HG02938 (cell line): ENCODE results near the gene MGRN1.

ENCODE experiments used
- ATAC-seq: cut with Tn5 transposase; IDR thresholded peaks from one replicate; pipeline ENCODE4 v1.9.1; 2021; ENCODE audit warnings: mild to moderate bottlenecking, moderate library complexity; ENCODE audit not compliant: unreplicated experiment

MGRN1 gene

DNA sequence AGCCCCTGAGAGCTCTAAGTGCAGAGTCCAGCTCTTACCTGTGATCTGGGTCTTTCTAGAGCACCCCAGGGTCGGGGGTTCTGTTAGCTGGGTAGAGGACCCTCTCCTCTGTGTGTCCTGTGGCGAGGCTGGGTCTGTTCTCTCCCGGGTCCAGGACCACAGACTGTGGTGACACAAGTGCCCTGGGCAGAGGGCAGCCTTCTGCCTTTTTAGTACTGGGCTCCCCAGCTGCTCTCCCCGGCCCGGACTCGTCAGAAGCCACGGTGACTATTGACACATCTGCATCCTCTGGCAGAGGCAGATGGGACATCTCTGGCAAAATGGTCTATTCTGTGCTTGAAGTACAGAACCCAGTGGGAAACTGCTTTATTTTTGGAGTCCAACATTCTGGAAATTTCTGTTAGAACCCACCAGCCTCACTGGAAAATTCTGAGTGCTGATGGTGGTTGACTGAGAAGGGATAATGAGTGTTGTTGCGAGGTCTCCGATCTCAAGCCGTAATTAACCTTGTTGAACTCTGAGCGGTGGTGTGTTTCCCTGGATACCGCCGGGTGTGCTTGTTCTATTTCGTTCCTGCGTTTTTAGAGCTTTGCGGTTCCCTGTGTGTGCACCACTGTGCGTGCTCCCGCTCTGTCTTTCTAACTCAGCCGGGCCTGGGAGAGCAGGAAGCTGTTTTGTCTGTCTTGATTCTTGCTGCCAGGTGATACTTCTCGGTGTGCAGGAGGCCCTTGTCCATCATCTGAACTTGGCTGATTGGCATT, 42.8 kb downstream of the MGRN1 start:
- ATAC-seq, result no peak

DNA sequence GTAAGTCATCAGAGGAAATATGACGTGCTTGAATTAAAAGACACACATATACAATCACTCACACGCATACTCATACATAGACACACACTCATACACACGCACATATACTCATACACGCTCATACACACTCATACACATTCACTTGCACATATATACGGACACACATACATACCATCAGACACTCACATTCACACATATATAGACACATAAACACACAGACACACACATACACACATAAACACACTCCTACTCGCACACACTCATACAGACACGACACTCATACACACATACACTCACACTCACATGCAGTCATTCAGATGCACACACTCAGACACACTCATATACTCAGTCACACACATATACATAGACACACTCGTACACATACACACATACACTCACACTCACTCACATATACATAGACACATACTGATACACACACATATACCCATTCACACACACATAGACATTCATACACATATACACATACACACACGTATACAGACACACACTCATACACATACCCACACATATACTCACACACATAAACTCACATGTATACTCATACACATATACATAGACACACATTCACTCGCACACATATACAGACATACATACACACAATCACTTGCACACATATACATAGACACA, 43.8 kb downstream of the MGRN1 start:
- ATAC-seq, result no peak

DNA sequence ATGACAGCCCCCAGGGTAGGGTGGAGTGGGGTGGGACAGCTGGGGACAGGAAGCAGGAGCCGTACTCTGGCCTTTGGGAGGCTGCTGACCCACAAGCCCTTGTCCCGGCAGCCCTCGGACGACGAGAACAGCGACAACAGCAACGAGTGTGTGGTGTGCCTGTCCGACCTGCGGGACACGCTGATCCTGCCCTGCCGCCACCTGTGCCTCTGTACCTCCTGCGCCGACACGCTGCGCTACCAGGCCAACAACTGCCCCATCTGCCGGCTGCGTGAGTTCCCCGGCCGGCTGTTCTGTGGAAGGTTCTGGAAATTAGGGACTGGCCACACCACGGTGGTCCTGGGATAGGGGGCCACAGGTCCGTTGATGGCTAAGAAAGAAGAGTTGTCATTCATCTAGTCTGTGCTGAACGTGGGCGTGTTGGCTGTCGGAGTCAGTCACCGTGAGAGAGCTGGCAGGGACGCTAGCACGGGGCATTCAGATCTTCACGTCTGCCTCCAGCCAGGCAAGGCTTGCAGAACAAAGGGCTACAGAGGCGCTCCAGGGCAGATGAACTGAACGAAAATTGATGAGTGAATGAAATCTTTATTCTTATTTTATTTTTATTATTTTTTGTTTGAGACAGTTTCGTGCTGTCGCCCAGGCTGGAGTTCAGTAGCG, 48.9 kb downstream of the MGRN1 start:
- ATAC-seq, result no peak

DNA sequence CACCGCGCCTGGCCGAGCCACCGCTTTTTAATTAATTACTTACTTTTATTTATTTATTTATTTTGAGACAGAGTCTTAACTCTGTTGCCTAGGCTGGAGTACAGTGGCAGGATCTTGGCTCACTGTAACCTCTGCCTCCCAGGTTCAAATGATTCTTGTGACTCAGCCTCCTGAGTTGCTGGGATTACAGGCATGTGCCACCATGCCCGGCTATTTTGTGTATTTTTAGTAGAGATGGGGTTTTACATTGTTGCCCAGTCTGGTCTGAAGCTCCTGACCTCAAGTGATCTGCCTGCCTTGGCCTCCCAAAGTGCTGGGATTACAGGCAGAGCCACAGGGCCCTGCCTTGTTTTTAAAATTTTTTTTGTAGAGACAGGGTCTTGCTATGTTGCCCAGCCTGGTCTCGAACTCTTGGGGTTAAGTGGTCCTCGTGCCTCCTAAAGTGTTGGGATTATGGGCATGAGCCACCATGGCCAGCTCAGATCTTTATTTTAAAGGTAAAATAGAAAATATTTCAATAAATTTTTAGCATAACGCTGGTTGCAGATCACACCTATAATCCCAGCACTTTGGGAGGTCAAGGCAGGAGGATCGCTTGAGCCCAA, 50.4 kb downstream of the MGRN1 start:
- no peak for ATAC-seq

DNA sequence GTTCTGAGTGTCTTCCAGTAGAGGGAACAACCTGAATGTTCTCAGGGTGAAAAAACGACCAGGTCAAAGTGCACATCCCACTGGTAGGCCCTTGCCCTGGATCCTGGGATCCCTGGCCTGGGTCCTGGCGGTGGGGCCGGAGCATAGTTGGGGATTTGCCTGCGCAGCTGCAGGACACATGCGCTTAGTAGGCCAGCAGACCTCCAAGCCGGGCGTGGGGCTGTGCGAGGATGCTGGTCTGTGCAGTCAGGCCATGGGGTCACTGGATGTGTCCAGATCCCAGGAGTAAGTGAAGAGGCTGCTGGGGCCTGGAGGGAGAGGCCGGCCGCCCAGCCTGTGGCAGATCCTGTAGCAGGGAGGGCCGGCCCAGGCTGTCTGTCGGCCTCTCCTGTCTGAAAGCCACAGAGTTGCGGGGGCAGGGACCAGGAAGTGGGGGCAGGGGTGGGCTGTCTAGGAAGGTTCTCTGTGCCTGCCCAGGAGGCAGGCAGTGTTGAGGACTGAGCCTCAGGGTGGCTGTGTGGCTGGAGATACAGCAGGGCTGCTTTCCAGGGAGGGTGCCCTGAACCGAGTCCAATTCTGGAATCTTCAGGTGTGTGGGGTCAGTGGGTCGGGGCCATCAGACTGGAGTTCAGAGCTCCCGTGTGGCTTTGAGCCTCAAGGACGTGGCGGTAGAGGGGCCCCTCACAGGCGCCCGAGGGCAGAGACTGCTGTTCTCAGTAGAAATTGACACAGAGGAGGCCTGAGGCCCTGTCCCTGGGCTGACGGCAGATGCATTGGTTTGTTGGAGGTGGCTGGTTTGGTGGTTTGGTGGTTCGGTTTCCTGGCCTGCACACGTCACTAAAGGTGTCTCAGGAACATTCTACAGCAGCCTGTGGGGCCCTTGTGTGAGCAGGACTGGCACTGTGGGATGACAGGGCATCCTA, 51.5 kb downstream of the MGRN1 start:
- no peak for ATAC-seq

DNA sequence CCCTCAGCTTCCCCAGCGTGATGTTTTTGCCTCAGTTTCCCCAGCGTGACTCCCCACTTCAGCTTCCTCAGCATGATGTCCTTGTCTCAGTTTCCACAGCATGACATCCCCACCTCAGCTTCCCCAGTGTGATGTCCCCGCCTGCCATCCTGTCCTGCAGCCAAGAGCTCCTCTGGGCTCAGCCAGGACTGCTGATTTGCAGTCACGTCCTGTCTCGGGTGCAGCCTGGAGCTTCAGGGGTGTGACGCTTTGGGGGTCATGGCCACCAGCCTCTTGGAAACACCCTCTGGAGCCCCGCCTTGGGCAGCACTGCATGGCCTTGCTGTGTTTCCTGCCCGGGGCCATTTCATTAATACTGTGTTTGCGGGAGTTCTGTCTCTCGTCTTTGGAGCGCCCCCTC, 52.2 kb downstream of the MGRN1 start:
- ATAC-seq, result no peak

DNA sequence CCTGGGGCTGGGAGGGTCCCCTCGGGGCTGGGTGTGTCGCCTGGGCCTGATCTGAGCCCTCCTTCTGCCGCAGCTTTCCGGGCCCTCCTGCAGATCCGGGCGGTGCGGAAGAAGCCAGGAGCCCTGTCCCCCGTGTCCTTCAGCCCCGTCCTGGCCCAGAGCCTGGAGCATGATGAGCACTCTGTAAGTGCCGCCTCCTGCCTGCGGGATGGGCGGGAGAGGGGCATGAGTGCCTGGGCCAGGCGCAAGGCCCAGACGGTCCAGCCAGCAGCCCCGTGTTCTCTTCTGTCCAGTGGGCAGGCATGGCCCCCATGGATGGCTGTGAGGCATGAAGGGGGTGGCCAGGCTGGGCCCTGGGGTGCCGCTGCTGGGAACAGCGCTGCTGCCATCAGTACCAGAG, 52.8 kb downstream of the MGRN1 start:
- no peak for ATAC-seq

DNA sequence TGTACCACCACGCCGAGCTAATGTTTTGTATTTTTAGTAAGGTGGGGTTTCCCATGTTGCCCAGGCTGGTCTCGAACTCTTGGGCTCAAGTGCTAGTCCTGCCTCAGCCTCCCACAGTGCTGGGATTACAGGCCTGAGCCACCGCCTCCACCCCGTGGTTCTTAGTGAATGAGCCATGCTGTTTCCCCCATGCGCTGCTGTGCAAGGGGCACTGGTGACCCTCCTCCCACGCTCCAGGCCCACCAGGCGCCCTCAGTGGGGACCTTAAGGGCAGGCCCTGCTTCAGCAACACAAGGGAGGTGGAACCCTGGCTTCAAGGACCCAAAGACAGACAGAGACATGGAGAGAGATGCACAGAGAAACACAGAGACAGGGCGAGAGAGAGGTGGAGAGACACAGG, 53.4 kb downstream of the MGRN1 start:
- no peak for ATAC-seq

DNA sequence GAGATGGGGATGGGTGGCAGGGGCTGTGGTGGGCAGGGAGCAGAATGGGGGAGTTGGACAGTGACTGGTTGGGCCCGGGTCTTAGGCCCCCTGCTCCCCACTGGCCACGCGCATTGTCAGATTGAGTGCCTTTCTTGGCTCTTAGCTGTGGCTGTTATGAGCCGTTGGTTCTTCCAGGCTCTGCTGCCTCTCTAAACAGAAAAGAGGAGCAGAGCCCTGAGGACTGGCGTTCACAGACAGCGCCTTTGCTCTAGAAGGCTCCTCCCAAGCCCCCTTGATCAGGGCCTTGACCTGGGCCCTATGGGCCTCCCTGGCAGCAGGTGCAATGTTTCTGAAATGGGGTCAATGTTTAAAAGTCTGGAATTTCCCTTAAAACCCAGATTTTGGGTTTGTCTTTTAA, 54.0 kb downstream of the MGRN1 start:
- ATAC-seq, result no peak

DNA sequence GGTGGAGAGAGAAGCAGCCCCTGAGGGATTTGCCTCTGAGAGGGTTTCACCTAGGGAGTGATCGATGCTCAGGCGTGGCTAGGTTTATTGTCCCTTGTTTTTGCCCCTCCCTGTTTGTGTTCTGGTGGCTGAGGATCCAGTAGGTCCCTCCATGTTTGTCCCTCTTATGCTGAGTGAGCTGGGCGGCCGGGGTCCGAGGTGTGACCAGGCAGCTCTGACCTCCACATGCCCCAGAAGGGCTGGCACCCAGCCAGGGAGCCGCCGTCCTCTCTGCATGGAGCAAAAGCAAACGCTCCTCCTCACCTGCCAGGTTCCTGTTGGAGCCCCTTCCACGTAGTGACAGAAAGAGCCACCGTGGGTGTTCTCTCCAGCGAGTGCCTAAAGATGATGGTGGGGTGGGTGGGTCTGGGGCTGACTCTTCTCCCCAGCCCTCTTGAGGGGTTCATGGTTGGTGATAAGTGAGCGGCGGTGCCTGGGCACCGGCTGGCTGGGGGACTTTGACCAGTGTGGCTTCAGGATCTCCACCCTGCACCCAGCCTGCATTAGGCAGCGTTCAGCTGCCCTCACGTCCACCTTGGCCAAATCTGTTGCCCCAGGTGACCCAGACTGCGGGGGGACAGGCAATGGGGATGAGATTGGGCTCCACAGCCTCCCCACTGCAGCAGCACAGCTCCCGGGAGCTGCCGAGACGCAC, 54.7 kb downstream of the MGRN1 start:
- ATAC-seq, result no peak

DNA sequence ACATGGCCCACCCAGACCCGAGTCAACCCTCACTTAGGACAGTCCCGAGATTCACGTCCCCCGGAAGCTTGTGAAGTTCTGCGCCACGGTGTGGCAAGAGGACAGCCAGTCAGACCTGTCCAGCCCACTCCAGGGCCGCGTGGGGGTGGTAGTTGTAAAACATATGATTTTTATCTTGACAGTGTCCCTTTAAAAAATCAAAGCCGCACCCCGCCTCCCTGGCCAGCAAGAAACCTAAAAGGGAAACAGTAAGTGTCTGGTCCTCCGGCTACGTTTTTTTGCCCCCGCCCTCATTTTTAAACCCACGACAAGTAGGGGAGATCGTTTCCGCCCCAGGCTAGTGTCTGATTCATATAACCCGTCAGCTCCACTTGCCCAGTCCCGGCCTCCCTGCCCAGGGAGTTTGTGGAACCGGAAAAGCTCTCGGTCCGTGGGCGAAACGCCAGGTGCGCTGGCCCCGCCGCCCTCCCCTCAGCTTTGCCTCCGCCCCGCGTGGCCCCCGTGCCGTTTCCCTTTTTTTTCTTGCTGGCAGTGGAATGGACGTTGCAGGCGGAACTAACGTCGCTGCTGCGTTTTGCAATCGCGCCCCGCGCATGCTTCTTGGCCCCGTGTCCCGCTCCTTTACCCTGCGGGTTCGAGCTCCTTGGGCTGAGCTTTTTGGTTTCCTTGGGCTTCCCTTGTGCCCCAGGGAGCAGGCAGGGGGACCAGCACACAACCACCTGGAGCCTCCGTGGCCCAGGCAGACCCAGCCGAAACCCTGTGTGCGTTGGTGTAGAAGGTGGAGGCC, 55.4 kb downstream of the MGRN1 start:
- ATAC-seq, result no peak

DNA sequence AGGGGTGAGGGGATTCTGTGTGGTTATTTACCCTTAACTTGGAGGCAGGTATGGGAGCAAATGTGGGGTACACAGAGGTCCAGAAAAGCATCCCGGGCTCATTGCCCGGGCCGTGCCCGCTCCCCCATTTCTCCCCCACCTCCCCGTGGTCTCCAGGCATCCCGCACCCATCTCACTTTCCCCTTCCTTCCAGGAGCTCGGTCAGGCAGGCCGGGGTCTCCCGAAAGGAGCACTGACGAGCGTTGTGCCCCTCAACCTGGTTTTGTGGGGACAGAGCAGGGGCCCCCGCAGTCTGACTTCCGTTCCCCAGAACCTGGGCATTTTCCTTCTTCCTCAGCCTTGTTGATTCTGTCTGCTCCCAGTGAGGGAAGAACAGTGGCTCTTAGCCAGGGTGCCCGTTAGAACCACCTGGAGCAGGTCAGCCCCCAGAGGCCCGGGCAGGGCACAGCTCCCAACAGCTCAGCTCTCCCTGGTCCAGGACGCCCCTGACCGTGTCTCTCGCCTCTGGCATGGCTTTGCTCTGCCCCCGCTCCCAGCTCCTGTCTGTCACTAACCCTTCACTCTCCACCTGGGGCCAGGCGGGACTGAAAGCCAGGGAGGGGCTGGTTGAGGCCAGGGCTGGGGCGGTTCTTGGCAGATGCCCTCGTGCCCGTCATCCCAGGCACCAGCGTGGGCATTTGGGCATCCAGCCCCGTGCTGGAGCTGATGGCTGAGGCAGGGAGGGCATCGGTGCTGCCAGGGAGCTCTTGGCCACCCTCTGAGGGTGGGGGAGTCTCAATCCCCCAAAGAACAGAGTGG, 56.2 kb downstream of the MGRN1 start:
- ATAC-seq, result no peak

DNA sequence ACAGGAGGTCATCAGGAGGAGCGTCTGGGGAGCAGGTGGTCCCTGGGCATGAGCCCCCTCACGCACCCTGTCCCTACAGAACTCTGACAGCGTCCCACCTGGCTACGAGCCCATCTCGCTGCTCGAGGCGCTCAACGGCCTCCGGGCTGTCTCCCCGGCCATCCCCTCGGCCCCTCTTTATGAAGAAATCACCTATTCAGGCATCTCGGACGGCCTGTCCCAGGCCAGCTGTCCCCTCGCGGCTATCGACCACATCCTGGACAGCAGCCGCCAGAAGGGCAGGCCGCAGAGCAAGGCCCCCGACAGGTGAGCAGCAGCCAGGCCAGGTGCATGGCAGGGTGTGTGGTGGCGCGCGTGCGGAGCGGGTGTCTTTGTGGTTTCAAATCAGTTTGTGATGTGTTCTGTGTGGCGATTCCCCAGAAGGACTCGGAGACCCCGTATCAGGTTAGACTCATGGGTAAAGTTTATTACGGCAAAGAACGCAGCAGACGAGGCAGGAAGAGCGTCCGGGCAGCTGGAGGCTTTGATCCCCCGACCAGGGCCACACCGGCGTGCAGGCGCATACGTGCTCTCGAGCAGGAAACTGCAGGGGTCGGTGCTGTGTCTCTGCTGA, 57.0 kb downstream of the MGRN1 start:
- no peak for ATAC-seq

DNA sequence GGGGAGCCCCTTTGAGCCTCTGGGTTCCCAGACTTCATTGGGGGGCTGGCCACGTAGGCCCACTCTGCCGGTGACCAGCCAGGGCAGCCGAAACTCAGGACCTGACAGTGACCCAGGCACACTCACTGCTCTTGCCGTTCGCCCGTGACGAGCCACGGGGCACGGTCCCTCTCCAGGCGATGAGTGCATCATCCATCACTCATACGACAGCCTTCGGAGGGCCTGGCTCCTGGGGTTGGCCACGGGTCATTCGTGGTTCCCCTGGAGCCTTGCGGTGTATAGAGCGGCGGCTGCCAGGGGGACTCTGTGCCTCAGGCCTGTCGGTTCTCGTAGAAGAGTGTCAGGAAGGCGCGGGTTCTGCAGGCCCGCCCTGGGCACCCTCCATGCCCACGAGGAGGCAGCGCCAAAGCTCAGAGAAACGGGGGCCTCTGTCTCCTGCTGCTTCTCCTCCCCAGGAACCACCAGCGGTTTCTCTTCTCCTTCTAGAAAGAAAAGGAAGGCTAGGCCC, 57.5 kb downstream of the MGRN1 start:
- ATAC-seq, result no peak

DNA sequence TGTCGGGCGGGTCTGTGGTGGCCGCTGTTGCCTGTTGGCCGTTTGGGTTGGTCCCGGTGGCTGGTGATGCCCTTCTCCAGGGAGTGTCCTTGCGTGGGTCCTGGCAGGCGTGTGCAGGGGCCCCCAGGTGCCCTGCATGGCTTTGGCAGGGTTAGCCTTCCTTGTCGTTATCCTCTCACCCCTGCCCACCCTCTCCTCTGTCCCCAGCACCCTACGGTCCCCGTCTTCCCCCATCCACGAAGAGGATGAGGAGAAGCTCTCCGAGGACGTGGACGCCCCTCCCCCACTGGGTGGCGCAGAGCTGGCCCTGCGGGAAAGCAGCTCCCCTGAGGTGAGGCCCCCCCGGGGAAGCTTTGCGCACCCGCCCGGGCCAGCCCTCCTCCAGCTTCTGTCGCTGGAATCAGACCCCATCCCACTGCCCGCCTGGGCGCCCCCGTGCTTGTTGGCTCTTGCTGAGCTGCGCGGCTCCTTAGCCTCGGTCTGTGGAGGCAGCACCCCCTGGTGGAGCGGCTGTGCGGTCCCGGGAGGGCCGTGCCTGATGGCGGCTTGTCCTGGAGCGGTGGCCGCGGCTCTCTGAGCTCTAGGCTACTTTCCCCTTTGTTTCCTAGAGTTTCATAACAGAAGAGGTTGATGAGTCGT, 58.1 kb downstream of the MGRN1 start:
- ATAC-seq, result no peak

DNA sequence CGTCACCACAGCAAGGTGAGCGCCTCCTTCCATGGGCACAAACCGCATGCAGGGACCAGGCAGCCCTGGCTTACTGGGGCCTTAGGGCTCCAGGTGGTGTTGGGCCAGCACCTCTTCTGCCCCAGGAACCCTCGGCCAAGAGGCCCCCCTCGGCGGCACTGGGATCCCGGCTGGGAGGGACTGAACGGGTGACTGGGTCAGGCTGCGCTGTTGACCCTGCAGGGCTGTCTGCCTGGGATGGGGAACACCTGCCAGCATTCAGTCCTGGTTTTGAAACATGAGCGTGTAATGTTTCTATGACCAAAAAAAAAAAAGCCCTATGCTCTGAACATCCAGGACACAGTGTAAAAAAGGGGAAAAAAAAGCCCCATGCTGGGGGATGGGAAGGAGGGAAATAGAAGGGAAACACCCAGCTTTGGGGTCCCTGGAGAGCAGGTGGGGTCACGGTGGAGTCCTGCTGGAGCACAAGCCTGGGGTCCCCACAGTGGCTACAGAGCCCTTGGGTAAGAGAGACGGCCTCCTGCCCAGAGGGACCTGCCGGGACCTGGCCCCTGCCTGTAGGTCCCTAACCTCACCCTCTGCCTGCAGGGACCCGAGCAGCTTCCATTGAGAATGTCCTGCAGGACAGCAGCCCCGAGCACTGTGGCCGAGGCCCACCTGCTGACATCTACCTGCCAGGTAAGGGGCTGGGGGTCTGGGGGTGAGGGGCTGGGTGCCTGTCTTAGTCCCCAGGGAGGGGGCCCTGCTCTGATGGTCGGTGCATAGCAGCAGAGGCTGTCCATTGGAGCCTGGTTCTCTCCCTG, 58.8 kb downstream of the MGRN1 start:
- ATAC-seq, result no peak
